K562 (cell line): Measurements from ENCODE around the gene GCDH. TPM values are rescaled to one million over a fixed set of nuclear protein-coding genes. Genes with fewer than 3 reads are reported as not detected.

Source experiments
- ARID3B ChIP-seq: fragments of 250-450 bp; sonication (Bioruptor Pico); IDR thresholded peaks from 2 replicates; pipeline ENCODE4 v1.4.0; 2020; ENCODE audit warnings: borderline replicate concordance
- BRF2 ChIP-seq: IDR thresholded peaks from 3 replicates; pipeline ENCODE4 v1.6.1; 2011; ENCODE audit warnings: borderline replicate concordance, mild to moderate bottlenecking; ENCODE audit not compliant: insufficient read length, insufficient read depth
- HOMEZ ChIP-seq: fragments of 250-450 bp; sonication (Bioruptor Pico); IDR thresholded peaks from 2 replicates; pipeline ENCODE4 v1.4.0; 2020; ENCODE audit warnings: mild to moderate bottlenecking, moderate library complexity
- IRF9 ChIP-seq: fragments of 450-650 bp; IDR thresholded peaks from 2 replicates; pipeline ENCODE4 v1.6.1; 2016; ENCODE audit warnings: missing biosample characterization, missing genetic modification characterization
- MCM7 ChIP-seq, 2 experiments: fragments of 450-650 bp; IDR thresholded peaks; 2 replicates each; pipeline ENCODE4 v1.6.1; 2016 to 2018
- PTTG1 ChIP-seq: fragments of 450-650 bp; IDR thresholded peaks from 2 replicates; pipeline ENCODE4 v1.6.1; 2016; ENCODE audit warnings: low read depth, mild to moderate bottlenecking, missing genetic modification characterization, missing compliant biosample characterization
- TRIM28 ChIP-seq: fragments of 450-650 bp; IDR thresholded peaks from 2 replicates; pipeline ENCODE4 v1.6.1; 2017
- ZBTB40 ChIP-seq, 2 experiments: fragments of 450-650 bp in 1 of 2; sonication (generic) in 1 of 2; formaldehyde crosslinking in 1 of 2; IDR thresholded peaks; 2 replicates each; pipeline versions ENCODE4 v1.7.1 to v1.9.0; 2016 to 2022; ENCODE audit warnings: inconsistent platforms in 1 of 2, mild to moderate bottlenecking in 1 of 2, missing genetic modification reagents in 1 of 2
- ZNF311 ChIP-seq: fragments of 250-450 bp; sonication (Bioruptor Pico); IDR thresholded peaks from 2 replicates; pipeline ENCODE4 v1.4.0; 2020; ENCODE audit warnings: mild to moderate bottlenecking, moderate library complexity
- ZNF668 ChIP-seq: fragments of 250-450 bp; sonication (Bioruptor Pico); IDR thresholded peaks from 2 replicates; pipeline ENCODE4 v1.8.0; 2022; ENCODE audit warnings: mild to moderate bottlenecking, inconsistent platforms
- ZNF740 ChIP-seq, 3 experiments: fragments of 200-800 bp in 1 of 3; sonication (Bioruptor generic) in 1 of 3; sonication (generic) in 1 of 3; formaldehyde crosslinking in 1 of 3; IDR thresholded peaks; 2 replicates each; pipeline versions ENCODE4 v1.6.1 to v1.8.0; 2016 to 2022; ENCODE audit warnings: mild to moderate bottlenecking in 2 of 3, missing compliant biosample characterization in 2 of 3, missing genetic modification characterization in 2 of 3, missing genetic modification reagents in 1 of 3
- polyA plus RNA-seq, 8 experiments: library from polyadenylated mRNA; depleted of rRNA in 4 of 8; stranded (reverse) in 5 of 8; unstranded in 3 of 8; fragments of >200 nt; fragmentation: Nextera tagmentation in 2 of 8; fragmentation: Illumina TruSeq in 1 of 8; extraction: Ambion mirVana in 2 of 8; extraction: Trizol in 1 of 8; gene quantifications; 2 replicates each; pipeline versions ENCODE4 v1.2.1 to v1.2.3, GENCODE V29; 2011 to 2014; ENCODE audit warnings: inconsistent platforms in 1 of 8, missing spikeins in 1 of 8
- total RNA-seq, 7 experiments: library from RNA; depleted of rRNA in 6 of 7; stranded (reverse); fragments of >200 nt in 6 of 7; fragmentation: Illumina TruSeq in 2 of 7; extraction: Trizol in 2 of 7; gene quantifications; 2 replicates each; pipeline versions ENCODE4 v1.2.1 to v1.2.3, GENCODE V29; 2011 to 2021; ENCODE audit warnings: low replicate concordance in 1 of 7

The GCDH gene
- total and polyA plus RNA-seq, 9 of the 15 experiments (the other 6 are each of a cell fraction or from before 2014, with no cell fraction given): 2.9 to 50.8 (median 19.1) TPM

- TF ChIP-seq PTTG1: peak; percentile 84
- TF ChIP-seq ZBTB40 (IDR thresholded peaks at IDR 0.05): no peak
- TF ChIP-seq ZBTB40 (CRISPR knock-in tag; IDR thresholded peaks at IDR 0.05): no peak
- TF ChIP-seq MCM7 (IDR thresholded peaks at IDR 0.05): no peak
- no peak for TF ChIP-seq TRIM28
- peak; percentile 89 for TF ChIP-seq ZNF311 (CRISPR knock-in tag)
- TF ChIP-seq BRF2: no peak
- TF ChIP-seq ARID3B (CRISPR knock-in tag): no peak
- peak; percentile 11; the same call in 1 of the 2 replicates for TF ChIP-seq HOMEZ (CRISPR knock-in tag)
- peak; percentile 90 for TF ChIP-seq IRF9 (tag)
- no peak for TF ChIP-seq ZNF740 (CRISPR knock-in tag; IDR thresholded peaks at IDR 0.05)
- TF ChIP-seq ZNF740 (tag; IDR thresholded peaks at IDR 0.05): peak in 1 of 2 experiments; percentile 93; a peak in 2 of 4 replicates
- TF ChIP-seq ZNF668 (CRISPR knock-in tag): peak; percentile 94
Measured at GRCh38 chr19:12882589-12882988, 8.4 kb upstream of the GCDH start (continued).
